WTC11 (cell line): Measurements from ENCODE around the gene CIAO2A. TPM values are rescaled to one million over a fixed set of nuclear protein-coding genes. Genes with fewer than 3 reads are reported as not detected.
A peak's percentile ranks its signal among the peaks of the same experiment; 100 is the strongest.

Experiments
- ATAC-seq: fragments of 200-7000 bp; cut with Tn5 transposase; 2 replicates; pipeline ENCODE4 v1.10.0; 2021; ENCODE audit warnings: mild to moderate bottlenecking, moderate library complexity
- CTCF ChIA-PET: fragments of 300-600 bp; sonication (Branson Sonifier 250); formaldehyde crosslinking; loops from one replicate; lab custom pipeline; 2021; ENCODE audit warnings: antibody characterized with exemption; lab: Charles Lee
- POLR2A ChIA-PET: fragments of 350-600 bp; sonication (Branson Sonifier 250); formaldehyde crosslinking; loops from one replicate; lab custom pipeline; 2021; ENCODE audit warnings: antibody characterized with exemption; lab: Charles Lee
- DNase-seq: peaks from one replicate; pipeline ENCODE4 v3.0.0; 2021; ENCODE audit warnings: low spot score
- H3K27ac Mint-ChIP-seq: 2 replicates; pipeline ENCODE4 v1.8.0; 2021; ENCODE audit warnings: mixed read lengths
- H3K27me3 Mint-ChIP-seq: 2 replicates; pipeline ENCODE4 v1.8.0; 2021; ENCODE audit warnings: low read depth, mild to moderate bottlenecking, moderate library complexity, mixed read lengths
- H3K36me3 Mint-ChIP-seq: 2 replicates; pipeline ENCODE4 v1.8.0; 2021; ENCODE audit warnings: mixed read lengths
- H3K4me1 Mint-ChIP-seq: 2 replicates; pipeline ENCODE4 v1.8.0; 2022; ENCODE audit warnings: mixed read lengths
- H3K4me3 Mint-ChIP-seq: 2 replicates; pipeline ENCODE4 v1.8.0; 2021; ENCODE audit warnings: mild to moderate bottlenecking, moderate library complexity, mixed read lengths
- H3K9me3 Mint-ChIP-seq: 2 replicates; pipeline ENCODE4 v1.8.0; 2021; ENCODE audit warnings: mixed read lengths
- ATF2 ChIP-seq: sonication (generic); formaldehyde crosslinking; IDR thresholded peaks from 2 replicates; pipeline ENCODE4 v1.8.1; 2022; ENCODE audit warnings: low read depth, missing genetic modification reagents, borderline replicate concordance
- ATF3 ChIP-seq: sonication (generic); formaldehyde crosslinking; conservative IDR thresholded peaks from 2 replicates; pipeline ENCODE4 v1.8.1; 2022; ENCODE audit warnings: mild to moderate bottlenecking, missing genetic modification reagents
- ATF6 ChIP-seq: sonication (generic); formaldehyde crosslinking; IDR thresholded peaks from 2 replicates; pipeline ENCODE4 v1.8.1; 2023; ENCODE audit warnings: mild to moderate bottlenecking, missing genetic modification reagents
- CBFB ChIP-seq: sonication (generic); formaldehyde crosslinking; IDR thresholded peaks from 2 replicates; pipeline ENCODE4 v1.8.1; 2022; ENCODE audit warnings: mild to moderate bottlenecking, low read depth, missing genetic modification reagents
- CREB1 ChIP-seq: sonication (generic); formaldehyde crosslinking; IDR thresholded peaks from 2 replicates; pipeline ENCODE4 v1.8.0; 2023; ENCODE audit warnings: mild to moderate bottlenecking, missing genetic modification reagents
- CREM ChIP-seq: sonication (generic); formaldehyde crosslinking; IDR thresholded peaks from 2 replicates; pipeline ENCODE4 v1.8.1; 2022; ENCODE audit warnings: mild to moderate bottlenecking, missing genetic modification reagents, moderate library complexity
- E2F5 ChIP-seq: sonication (generic); formaldehyde crosslinking; IDR thresholded peaks from 2 replicates; pipeline ENCODE4 v1.8.1; 2022; ENCODE audit warnings: mild to moderate bottlenecking, moderate library complexity, missing genetic modification reagents
- GABPB1 ChIP-seq: sonication (generic); formaldehyde crosslinking; IDR thresholded peaks from 2 replicates; pipeline ENCODE4 v1.8.1; 2023; ENCODE audit warnings: mild to moderate bottlenecking, missing genetic modification reagents
- HMGXB4 ChIP-seq: sonication (generic); formaldehyde crosslinking; IDR thresholded peaks from 2 replicates; pipeline ENCODE4 v1.8.1; 2023; ENCODE audit warnings: mild to moderate bottlenecking, moderate library complexity, missing genetic modification reagents
- IRF1 ChIP-seq: sonication (generic); formaldehyde crosslinking; IDR thresholded peaks from 2 replicates; pipeline ENCODE4 v1.8.0; 2023; ENCODE audit warnings: missing genetic modification reagents
- MAX ChIP-seq: sonication (generic); formaldehyde crosslinking; IDR thresholded peaks from 2 replicates; pipeline ENCODE4 v1.8.0; 2022; ENCODE audit warnings: mild to moderate bottlenecking, missing genetic modification reagents
- SP1 ChIP-seq: sonication (generic); formaldehyde crosslinking; conservative IDR thresholded peaks from 2 replicates; pipeline ENCODE4 v1.8.1; 2022; ENCODE audit warnings: missing genetic modification reagents
- USF1 ChIP-seq: sonication (generic); formaldehyde crosslinking; IDR thresholded peaks from 2 replicates; pipeline ENCODE4 v1.8.0; 2022; ENCODE audit warnings: mild to moderate bottlenecking, missing genetic modification reagents
- USF2 ChIP-seq: sonication (generic); formaldehyde crosslinking; IDR thresholded peaks from 2 replicates; pipeline ENCODE4 v1.8.1; 2023; ENCODE audit warnings: mild to moderate bottlenecking, missing genetic modification reagents, moderate library complexity
- ZBTB21 ChIP-seq: sonication (generic); formaldehyde crosslinking; IDR thresholded peaks from 2 replicates; pipeline ENCODE4 v1.8.1; 2023; ENCODE audit warnings: mild to moderate bottlenecking, missing genetic modification reagents, borderline replicate concordance
- ZNF138 ChIP-seq: sonication (generic); formaldehyde crosslinking; conservative IDR thresholded peaks from 2 replicates; pipeline ENCODE4 v1.8.1; 2022; ENCODE audit warnings: mild to moderate bottlenecking, moderate library complexity, missing genetic modification reagents
- ZNF425 ChIP-seq: fragments of 250-450 bp; sonication (Bioruptor Pico); conservative IDR thresholded peaks from 2 replicates; pipeline ENCODE4 v1.9.0; 2021; ENCODE audit warnings: mild to moderate bottlenecking
- ZNF671 ChIP-seq: fragments of 250-450 bp; sonication (Bioruptor Pico); IDR thresholded peaks from 2 replicates; pipeline ENCODE4 v1.8.0; 2021; ENCODE audit warnings: mild to moderate bottlenecking
- ZSCAN18 ChIP-seq: fragments of 250-450 bp; sonication (Bioruptor Pico); IDR thresholded peaks from 2 replicates; pipeline ENCODE4 v2.1.2; 2022; ENCODE audit warnings: mild to moderate bottlenecking, moderate library complexity
- total RNA-seq: library from RNA; stranded (reverse); gene quantifications from 3 replicates; pipeline ENCODE4 v1.2.3, GENCODE V29; 2021

The CIAO2A gene
- total RNA-seq, 1 experiment from 2014 or later, result 73.6 TPM

- DNase-seq (no peak), ATAC-seq (no peak)
- POLR2A ChIA-PET, result no interaction called here
- H3K4me3 Mint-ChIP-seq, result peak overlapping the region; percentile 99
- H3K27ac Mint-ChIP-seq, result no peak overlapping the region; the same call in 1 of the 2 replicates
- CTCF ChIA-PET, result interaction anchor here (1.0 to 2.7 kb wide), 2 partner anchors 54 to 58 kb away, joined by 4 to 19 read pairs; no protein-coding TSS in a partner anchor
- TF ChIP-seq ZNF138 (CRISPR knock-in tag) (no peak), HMGXB4 (no peak), ZSCAN18 (no peak), ZBTB21 (CRISPR knock-in tag) (no peak), IRF1 (CRISPR knock-in tag) (no peak), ATF3 (CRISPR knock-in tag) (no peak)
- TF ChIP-seq, all 79 proteins: peak for 0
- peaks cover 40% of the 10 kb centered on the region for H3K4me1 Mint-ChIP-seq
- no peaks in the 10 kb centered on the region for H3K9me3 Mint-ChIP-seq
- 0 out of 2 replicates have a peak, but pooled peaks cover 2% of the 10 kb centered on the region for H3K36me3 Mint-ChIP-seq
- H3K27me3 Mint-ChIP-seq, result no peaks in the 10 kb centered on the region
Observed at GRCh38 chr15:64095431-64095794, 1.8 kb upstream of the CIAO2A start.

- H3K27ac Mint-ChIP-seq, result peak overlapping the region; percentile 99
- no peak for TF ChIP-seq ATF2 (CRISPR knock-in tag)
- peak; percentile 92 for TF ChIP-seq USF2
- TF ChIP-seq ZNF138 (CRISPR knock-in tag), result no peak
- no peak for TF ChIP-seq ZNF671 (CRISPR knock-in tag)
- TF ChIP-seq CBFB, result no peak
- TF ChIP-seq ATF6 (CRISPR knock-in tag), result no peak
- no peak for TF ChIP-seq SP1 (CRISPR knock-in tag)
- TF ChIP-seq MAX (CRISPR knock-in tag), result 0 out of 2 replicates have a peak, but pooled peaks have one; percentile 8
- TF ChIP-seq E2F5 (CRISPR knock-in tag), result no peak
- TF ChIP-seq GABPB1 (CRISPR knock-in tag), result 0 out of 2 replicates have a peak, but pooled peaks have one; percentile 20
- no peak for TF ChIP-seq ZNF425
- TF ChIP-seq USF1 (CRISPR knock-in tag), result peak; percentile 91
- TF ChIP-seq CREM, result no peak
- TF ChIP-seq CREB1 (CRISPR knock-in tag), result no peak
Observed at GRCh38 chr15:64092864-64093626, 593 bp downstream of the CIAO2A start.

More at GRCh38 chr15:64092864-64093626, 593 bp downstream of the CIAO2A start:
- POLR2A ChIA-PET, result interaction anchor here (0.5 to 1.1 kb wide), 3 partner anchors 18 to 390 kb away, joined by 3 read pairs; no protein-coding TSS in a partner anchor
- ATAC-seq (peak; percentile 10), DNase-seq (peak; percentile 44)
- H3K27me3 Mint-ChIP-seq, result no peaks in the 10 kb centered on the region
- peaks cover 1% of the 10 kb centered on the region for H3K9me3 Mint-ChIP-seq
- H3K4me1 Mint-ChIP-seq, result peaks cover 40% of the 10 kb centered on the region
- CTCF ChIA-PET, result interaction anchor here (0.6 to 2.7 kb wide), 12 partner anchors 12 to 494 kb away, joined by 3 to 19 read pairs (median 6); partner anchors contain the start of genes DAPK2 and PPIB
- H3K36me3 Mint-ChIP-seq, result peaks cover 18% of the 10 kb centered on the region
- H3K4me3 Mint-ChIP-seq, result peak overlapping the region; percentile 99
